Bronchial epithelial cell (primary cell): Measurements from ENCODE around the gene MYO1D. TPM values are rescaled to one million over a fixed set of nuclear protein-coding genes. Genes with fewer than 3 reads are reported as not detected.
A peak's percentile ranks its signal among the peaks of the same experiment; 100 is the strongest.

Experiments used
- DNase-seq: peaks from one replicate; pipeline ENCODE4 v3.0.0-alpha.2; 2010; ENCODE audit warnings: low read depth
- FAIRE-seq: peaks from 2 replicates; lab custom pipeline; 2011; peaks lifted over from hg19 to GRCh38; lab: Jason Lieb, UNC
- H3K27me3 ChIP-seq: 2 replicates; pipeline ENCODE4 v1.5.1; 2011; ENCODE audit warnings: low read length; ENCODE audit not compliant: control insufficient read depth, insufficient read depth
- H3K36me3 ChIP-seq: 2 replicates; pipeline ENCODE4 v1.5.1; 2011; ENCODE audit warnings: low read length; ENCODE audit not compliant: control insufficient read depth, insufficient read depth
- H3K4me3 ChIP-seq: 2 replicates; pipeline ENCODE4 v1.5.1; 2011; ENCODE audit warnings: mild to moderate bottlenecking, low read depth, low read length, control low read depth
- CTCF ChIP-seq: IDR thresholded peaks from 2 replicates; pipeline ENCODE4 v1.5.1; 2011; ENCODE audit warnings: mild to moderate bottlenecking, moderate library complexity, low read length, control low read depth, inconsistent platforms; ENCODE audit not compliant: insufficient read depth, severe bottlenecking
- total RNA-seq: library from RNA; depleted of rRNA; stranded (reverse); fragments of >200 nt; gene quantifications from 2 replicates; pipeline ENCODE4 v1.2.1, GENCODE V29; 2014

Gene MYO1D
- total RNA-seq, 1 donor from 2014 or later: 35.8 TPM

GRCh38 chr17:32552280-32552679, 324.6 kb downstream of the MYO1D start:
- Histone ChIP-seq H3K4me3 (no peak overlapping the region), H3K27me3 (no peaks in the 10 kb centered on the region), H3K36me3 (no peaks in the 10 kb centered on the region)
- no peak for FAIRE-seq
- TF ChIP-seq CTCF: no peak
- DNase-seq: no peak

DNA sequence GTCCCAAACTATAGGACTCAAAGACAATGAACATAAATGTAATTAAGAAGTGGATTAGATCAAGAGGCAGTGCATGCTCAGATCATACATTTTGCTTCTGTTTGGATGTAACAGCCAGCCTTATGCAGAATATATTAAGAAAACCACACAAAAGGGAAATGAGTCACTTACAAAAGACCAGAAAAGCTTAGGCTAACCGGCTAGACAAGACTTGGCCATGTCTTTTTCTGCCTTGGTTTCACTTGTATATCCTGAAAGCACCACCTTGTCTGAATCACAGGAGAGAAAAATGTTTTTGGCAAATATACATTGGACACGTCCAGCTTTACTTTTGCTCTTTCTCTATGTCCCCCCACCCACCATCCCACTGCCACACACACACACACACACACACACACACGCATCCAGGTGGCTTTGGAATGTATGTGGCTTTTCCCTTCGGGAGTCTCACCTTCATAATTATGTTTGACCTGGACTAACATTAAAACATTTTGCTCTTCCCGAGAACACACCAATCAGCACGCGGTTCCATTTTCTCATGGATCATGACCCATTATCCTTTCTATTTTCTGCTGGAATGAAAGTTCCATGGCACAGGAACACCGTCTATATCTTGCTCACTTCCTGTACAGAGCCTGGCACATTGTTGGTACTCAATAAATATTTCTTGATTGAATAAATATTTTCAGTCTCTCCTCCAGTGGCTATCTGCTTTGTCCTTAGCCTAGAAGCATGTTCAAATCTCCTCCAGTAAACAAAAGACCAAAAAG, 325.6 kb downstream of the MYO1D start:
- no peaks in the 10 kb centered on the region for H3K36me3 ChIP-seq
- no peaks in the 10 kb centered on the region for H3K27me3 ChIP-seq
- FAIRE-seq: no peak
- H3K4me3 ChIP-seq: peak overlapping the region; percentile 16
- no peak for TF ChIP-seq CTCF
- peak; percentile 96 for DNase-seq

DNA sequence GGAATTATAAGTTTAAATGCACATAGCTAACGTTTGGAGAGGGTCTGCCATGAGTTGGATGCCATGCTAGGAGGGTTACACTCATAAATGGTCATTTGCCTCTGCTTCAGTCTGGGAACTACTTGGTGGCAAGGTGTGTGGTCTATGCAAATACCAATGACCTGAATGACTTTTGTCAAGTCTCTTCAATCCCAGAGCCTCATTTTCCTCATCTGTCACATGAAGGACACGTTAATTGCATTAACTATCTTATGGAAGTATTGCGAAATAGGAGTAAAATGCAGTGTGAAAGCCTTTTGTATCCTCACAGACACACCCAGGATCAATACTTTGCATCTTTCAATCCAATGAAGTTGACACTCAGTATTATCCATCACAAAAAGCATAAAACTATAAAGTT, 327.4 kb downstream of the MYO1D start:
- Histone ChIP-seq H3K27me3 (no peaks in the 10 kb centered on the region), H3K4me3 (no peak overlapping the region), H3K36me3 (no peaks in the 10 kb centered on the region)
- no peak for TF ChIP-seq CTCF
- FAIRE-seq (no peak), DNase-seq (no peak)

- FAIRE-seq (no peak), DNase-seq (no peak)
- H3K4me3 ChIP-seq: no peak overlapping the region
- H3K36me3 ChIP-seq: no peaks in the 10 kb centered on the region
- H3K27me3 ChIP-seq: no peaks in the 10 kb centered on the region
- TF ChIP-seq CTCF: no peak
Measured at GRCh38 chr17:32546031-32546444, 330.9 kb downstream of the MYO1D start.

DNA sequence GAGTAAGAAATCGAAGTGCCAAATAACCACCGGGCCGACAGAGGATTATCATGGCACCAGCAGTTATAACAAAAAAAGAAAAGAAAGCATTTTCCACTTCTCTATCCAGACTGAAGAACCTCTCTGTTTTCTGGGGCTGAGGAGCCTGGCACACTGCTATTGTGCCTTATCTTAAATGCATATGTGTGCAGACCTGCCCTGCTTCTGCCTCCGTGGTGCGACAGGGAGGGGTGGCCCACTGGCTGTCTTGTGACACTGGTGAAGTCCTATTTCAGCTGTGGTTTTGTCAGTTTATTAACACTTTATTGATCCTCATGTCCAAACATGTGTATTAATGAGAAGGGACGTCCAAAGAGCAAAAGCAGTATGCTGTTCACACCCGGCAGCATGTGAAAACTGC, 334.7 kb downstream of the MYO1D start:
- no peak for TF ChIP-seq CTCF
- H3K36me3 ChIP-seq: no peaks in the 10 kb centered on the region
- H3K27me3 ChIP-seq: no peaks in the 10 kb centered on the region
- no peak for DNase-seq
- FAIRE-seq: no peak
- no peak overlapping the region for H3K4me3 ChIP-seq

GRCh38 chr17:32541640-32542039, 335.3 kb downstream of the MYO1D start:
- no peak overlapping the region for H3K4me3 ChIP-seq
- TF ChIP-seq CTCF: no peak
- no peaks in the 10 kb centered on the region for H3K27me3 ChIP-seq
- no peak for FAIRE-seq
- no peaks in the 10 kb centered on the region for H3K36me3 ChIP-seq
- no peak for DNase-seq
